GM21528 (cell line): Measurements from ENCODE around the gene CTBP2.

Experiments
- ATAC-seq: cut with Tn5 transposase; IDR thresholded peaks from one replicate; pipeline ENCODE4 v1.9.1; 2021; ENCODE audit warnings: mild to moderate bottlenecking, moderate library complexity; ENCODE audit not compliant: unreplicated experiment, low FRiP score

The CTBP2 gene

GRCh38 chr10:125159932-125160855 is at the start of gene CTBP2:
CTBP2 (minus strand) TSS chr10:125160563.
- ATAC-seq = no peak

GRCh38 chr10:125209591-125210355 is 49.4 kb upstream of the CTBP2 start:
- no peak for ATAC-seq

- ATAC-seq = no peak
Observed at GRCh38 chr10:125208854-125209565, 48.6 kb upstream of the CTBP2 start.

GRCh38 chr10:125206623-125207022 is 46.3 kb upstream of the CTBP2 start:
- no peak for ATAC-seq

- ATAC-seq = no peak
Observed at GRCh38 chr10:125205431-125205830, 45.1 kb upstream of the CTBP2 start.

GRCh38 chr10:125204400-125204799 is 44.0 kb upstream of the CTBP2 start:
- ATAC-seq = no peak

GRCh38 chr10:125203186-125203800 is 42.9 kb upstream of the CTBP2 start:
- ATAC-seq = no peak

GRCh38 chr10:125201791-125202622 is 41.6 kb upstream of the CTBP2 start:
- ATAC-seq = no peak

GRCh38 chr10:125201108-125201524 is 40.8 kb upstream of the CTBP2 start:
- peak; percentile 86 for ATAC-seq

GRCh38 chr10:125200396-125200795 is 40.0 kb upstream of the CTBP2 start:
- ATAC-seq = no peak

GRCh38 chr10:125199270-125199669 is 38.9 kb upstream of the CTBP2 start:
- no peak for ATAC-seq

- no peak for ATAC-seq
Observed at GRCh38 chr10:125194814-125195213, 34.5 kb upstream of the CTBP2 start.

- no peak for ATAC-seq
Observed at GRCh38 chr10:125193306-125193877, 33.0 kb upstream of the CTBP2 start.

GRCh38 chr10:125192620-125193019 is 32.3 kb upstream of the CTBP2 start:
- ATAC-seq = no peak

GRCh38 chr10:125192005-125192404 is 31.6 kb upstream of the CTBP2 start:
- no peak for ATAC-seq

GRCh38 chr10:125190946-125191345 is 30.6 kb upstream of the CTBP2 start:
- no peak for ATAC-seq

- no peak for ATAC-seq
Observed at GRCh38 chr10:125190414-125190813, 30.1 kb upstream of the CTBP2 start.

- ATAC-seq = no peak
Observed at GRCh38 chr10:125189162-125189561, 28.8 kb upstream of the CTBP2 start.
